ENCODE data around the gene DR1.

DR1 gene

DNA sequence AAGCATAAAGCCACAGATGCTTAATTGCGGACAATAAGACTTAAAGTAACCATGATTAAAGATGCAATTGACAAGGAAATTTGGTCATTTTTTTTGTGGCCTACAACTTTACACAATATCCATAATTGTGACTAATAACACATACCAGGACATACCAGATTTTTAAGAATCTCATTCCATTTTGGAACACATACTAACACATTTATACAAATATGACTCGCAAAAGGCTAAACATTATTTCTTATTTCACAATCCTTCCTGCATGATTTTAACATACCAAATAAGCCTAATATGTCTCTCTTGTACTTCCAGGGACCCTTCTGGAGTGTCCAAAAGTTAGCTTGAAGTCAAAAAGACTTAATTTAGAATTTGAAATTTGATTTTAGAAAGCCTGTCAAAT is 48.8 kb downstream of the DR1 start:
- DNase-seq (ENCODE audit: low read depth): no peak

GRCh38 chr1:93395195-93395594 is 49.5 kb downstream of the DR1 start:
- peak; percentile 6 for DNase-seq (ENCODE audit: low read depth)

- no peak for DNase-seq (ENCODE audit: low read depth)
Measured at GRCh38 chr1:93399781-93400180, 54.1 kb downstream of the DR1 start.

DNA sequence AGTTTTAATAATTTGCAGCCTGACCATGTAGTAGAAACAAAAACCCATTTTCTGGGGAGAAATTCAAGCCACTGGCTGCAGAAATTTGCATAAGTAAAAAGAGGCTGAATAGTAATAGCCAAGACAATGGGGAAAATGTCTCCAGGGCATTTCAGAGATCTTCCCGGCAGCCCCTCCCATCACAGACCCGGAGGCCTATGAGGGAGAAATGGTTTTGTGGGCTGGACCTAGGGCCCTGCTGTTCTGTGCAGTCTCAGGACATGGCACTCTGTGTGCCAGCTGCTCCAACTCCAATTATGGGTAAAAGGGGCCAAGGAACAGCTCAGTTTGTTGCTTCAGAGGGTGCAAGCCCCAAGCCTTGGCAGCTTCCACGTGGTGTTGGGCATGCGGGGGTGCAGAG is 62.5 kb downstream of the DR1 start:
- DNase-seq (ENCODE audit: low read depth): no peak

DNA sequence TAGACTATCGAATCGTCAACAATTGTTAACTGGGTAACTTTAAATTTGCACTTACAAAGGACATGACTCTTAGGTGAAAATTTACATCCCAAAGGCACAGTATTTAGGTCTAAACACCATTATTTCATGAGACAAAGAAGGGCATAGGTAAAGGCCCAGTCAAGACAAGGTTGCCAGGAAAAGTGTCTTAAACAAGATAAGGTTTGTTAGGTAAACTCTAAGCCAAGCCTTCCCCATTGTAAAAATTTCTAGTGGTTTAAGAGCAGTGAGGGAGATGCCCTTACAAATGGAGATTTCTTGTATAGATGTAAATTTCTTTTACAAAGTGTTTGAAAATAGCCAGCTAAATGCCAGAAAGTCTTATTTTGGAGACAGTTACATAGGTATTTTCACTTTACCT is 65.3 kb downstream of the DR1 start:
- DNase-seq (ENCODE audit: low read depth): no peak

DNA sequence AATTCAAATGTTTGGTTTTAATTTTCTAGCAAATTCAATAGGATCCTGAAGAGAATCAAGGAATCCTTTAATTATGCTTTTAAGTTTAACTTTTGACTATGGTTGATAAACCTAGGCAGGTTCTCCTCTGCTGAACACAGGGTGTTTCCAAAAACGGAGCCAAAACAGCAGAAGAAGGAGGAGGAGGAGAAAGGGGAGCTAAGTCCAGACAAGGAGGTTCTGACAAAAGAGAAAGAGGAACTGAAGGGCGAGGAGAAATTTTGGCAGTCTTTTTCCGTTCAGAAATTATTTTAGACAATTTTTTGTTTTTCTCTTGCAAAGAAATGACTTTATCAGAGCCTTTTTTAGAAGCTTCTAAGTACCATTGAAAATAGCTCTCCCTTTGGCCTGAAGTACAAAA is 69.0 kb downstream of the DR1 start:
- no peak for DNase-seq (ENCODE audit: low read depth)

DNA sequence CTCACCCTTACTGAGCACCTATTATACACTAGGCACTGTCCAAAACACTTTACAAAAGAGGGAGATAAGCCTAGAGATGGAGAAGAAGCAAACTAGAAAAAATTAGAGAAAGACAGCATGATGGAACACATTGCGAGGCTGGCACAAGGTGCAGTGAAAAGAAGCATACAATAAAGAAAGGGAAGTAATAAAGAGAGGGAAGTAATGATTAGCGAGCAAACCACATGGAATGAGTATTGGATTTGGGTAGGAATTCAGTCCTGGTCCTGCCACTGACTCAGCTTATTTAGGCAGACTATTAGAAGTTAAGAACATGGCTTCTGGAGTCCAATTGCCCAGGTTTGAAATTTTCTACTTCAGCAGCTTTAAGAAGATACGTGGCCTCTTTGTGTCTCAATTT is 69.6 kb downstream of the DR1 start:
- DNase-seq (ENCODE audit: low read depth): no peak

DNA sequence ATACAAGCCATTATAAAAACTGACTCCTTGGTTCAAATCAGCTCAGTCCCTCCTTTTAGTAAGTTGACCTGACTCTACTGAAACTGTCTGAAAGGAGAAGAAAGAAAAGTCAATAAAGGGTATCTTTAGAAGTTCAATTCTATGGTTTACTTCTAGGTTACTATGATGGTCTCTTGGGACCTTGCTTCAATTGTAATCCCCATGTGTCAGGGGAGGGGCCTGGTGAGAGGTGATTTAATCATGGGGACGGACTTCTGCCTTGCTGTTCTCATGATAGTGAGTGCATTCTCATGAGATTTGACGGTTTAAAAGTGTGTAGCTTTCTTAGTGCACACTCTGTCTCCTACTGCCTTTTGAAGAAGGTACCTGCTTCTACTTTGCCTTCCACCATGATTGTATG is 70.5 kb downstream of the DR1 start:
- no peak for DNase-seq (ENCODE audit: low read depth)
